SK-N-SH (cell line): ENCODE measurements around the gene AKT3. TPM values are rescaled to one million over a fixed set of nuclear protein-coding genes. Genes with fewer than 3 reads are reported as not detected.

Experiments used
- CTCF ChIA-PET: fragments of 300-600, 350-600 bp; formaldehyde crosslinking; extraction: SDS; loops from one replicate; lab custom pipeline; 2021; lab: Yijun Ruan, JAX
- POLR2A ChIA-PET: fragments of 350-600 bp; sonication (Branson Sonifier 250); formaldehyde crosslinking; extraction: SDS; loops from one replicate; lab custom pipeline; 2020; ENCODE audit warnings: antibody characterized with exemption, inconsistent platforms; lab: Yijun Ruan, JAX
- DNase-seq: peaks from one replicate; pipeline ENCODE4 v3.0.0; 2012
- H2AFZ ChIP-seq: fragments of 200-600 bp; sonication (generic); 2 replicates; pipeline ENCODE4 v1.8.1; 2016; ENCODE audit warnings: antibody characterized with exemption, mild to moderate bottlenecking, low read depth
- H3F3A ChIP-seq: fragments of 200-600 bp; sonication (generic); replicated peaks from 2 replicates; pipeline ENCODE3; 2016; ENCODE audit warnings: antibody characterized with exemption, mild to moderate bottlenecking; ENCODE audit not compliant: insufficient read depth
- H3K27ac ChIP-seq, 2 experiments: fragments of 200-500 bp in 1 of 2; fragments of 200-600 bp in 1 of 2; sonication (Bioruptor generic) in 1 of 2; sonication (generic), shearing (Covaris generic) in 1 of 2; 2 replicates each; pipeline versions ENCODE4 v1.5.1 to v1.6.1; 2014 to 2016; ENCODE audit warnings: low read depth in 2 of 2, inconsistent platforms in 1 of 2, low read length in 1 of 2, mild to moderate bottlenecking in 1 of 2, mixed read lengths in 1 of 2
- H3K27me3 ChIP-seq: fragments of 200-600 bp; sonication (generic), shearing (Covaris generic); 2 replicates; pipeline ENCODE4 v1.6.1; 2016; ENCODE audit warnings: mixed run types; ENCODE audit not compliant: insufficient read depth
- H3K36me3 ChIP-seq, 2 experiments: fragments of 200-500 bp in 1 of 2; fragments of 200-600 bp in 1 of 2; sonication (Bioruptor generic) in 1 of 2; sonication (generic) in 1 of 2; replicated peaks in 1 of 2; 2 replicates each; pipeline versions ENCODE3 to v1.5.1; 2014 to 2016; ENCODE audit warnings: low read length in 1 of 2, mild to moderate bottlenecking in 1 of 2; ENCODE audit not compliant: insufficient read depth in 2 of 2, control insufficient read depth in 1 of 2
- H3K4me1 ChIP-seq, 2 experiments: fragments of 200-500 bp in 1 of 2; fragments of 200-600 bp in 1 of 2; sonication (Bioruptor generic) in 1 of 2; sonication (generic), shearing (Covaris generic) in 1 of 2; 2 replicates each; pipeline versions ENCODE4 v1.5.1 to v1.6.1; 2014 to 2016; ENCODE audit warnings: low read depth in 1 of 2, low read length in 1 of 2, mixed run types in 1 of 2; ENCODE audit not compliant: insufficient read depth in 2 of 2, control insufficient read depth in 1 of 2
- H3K4me2 ChIP-seq: fragments of 200-600 bp; sonication (generic), shearing (Covaris generic); 2 replicates; pipeline ENCODE4 v1.6.1; 2017; ENCODE audit warnings: mixed run types
- H3K4me3 ChIP-seq, 2 experiments: fragments of 200-500 bp in 1 of 2; fragments of 200-600 bp in 1 of 2; sonication (Bioruptor generic) in 1 of 2; sonication (generic), shearing (Covaris generic) in 1 of 2; 2 replicates each; pipeline versions ENCODE4 v1.5.1 to v1.8.1; 2014 to 2016; ENCODE audit warnings: low read depth in 2 of 2, inconsistent platforms in 1 of 2, low read length in 1 of 2, mild to moderate bottlenecking in 1 of 2, mixed read lengths in 1 of 2, moderate library complexity in 1 of 2
- H3K79me2 ChIP-seq: fragments of 200-600 bp; sonication (generic); 2 replicates; pipeline ENCODE4 v1.8.1; 2017; ENCODE audit warnings: mild to moderate bottlenecking; ENCODE audit not compliant: insufficient read depth
- H3K9ac ChIP-seq: fragments of 200-600 bp; sonication (generic); 2 replicates; pipeline ENCODE4 v1.6.1; 2017; ENCODE audit warnings: mixed run types
- H3K9me2 ChIP-seq: fragments of 200-600 bp; sonication (generic); 2 replicates; pipeline ENCODE4 v1.6.1; 2017; ENCODE audit warnings: mixed run types
- H3K9me3 ChIP-seq: fragments of 200-600 bp; sonication (generic); 2 replicates; pipeline ENCODE4 v1.6.1; 2017; ENCODE audit warnings: mixed run types, mild to moderate bottlenecking, moderate library complexity
- H4K20me1 ChIP-seq: fragments of 200-600 bp; sonication (generic); 2 replicates; pipeline ENCODE4 v1.6.1; 2017; ENCODE audit warnings: mild to moderate bottlenecking, mixed run types; ENCODE audit not compliant: insufficient read depth
- EP300 ChIP-seq, 2 experiments: IDR thresholded peaks; 2 replicates each; pipeline versions ENCODE4 v1.4.0 to v1.6.1; 2012; ENCODE audit warnings: borderline replicate concordance in 1 of 2, low read depth in 1 of 2, low read length in 1 of 2
- EZH2phosphoT487 ChIP-seq: fragments of 200-600 bp; sonication (generic); IDR thresholded peaks from 2 replicates; pipeline ENCODE4 v1.6.1; 2017; ENCODE audit warnings: low read depth, mixed run types, mild to moderate bottlenecking, antibody characterized with exemption, moderate library complexity, borderline replicate concordance
- FOSL2 ChIP-seq: IDR thresholded peaks from 2 replicates; pipeline ENCODE4 v1.4.0; 2012; ENCODE audit warnings: low read depth, mild to moderate bottlenecking, moderate library complexity, borderline replicate concordance
- FOXJ3 ChIP-seq: sonication (generic); formaldehyde crosslinking; IDR thresholded peaks from 2 replicates; pipeline ENCODE4 v1.5.1; 2020; ENCODE audit warnings: mild to moderate bottlenecking, missing genetic modification reagents
- GATA2 ChIP-seq: sonication (generic); formaldehyde crosslinking; IDR thresholded peaks from 2 replicates; pipeline ENCODE4 v1.5.0; 2020; ENCODE audit warnings: mild to moderate bottlenecking, missing genetic modification reagents
- IRF3 ChIP-seq: fragments of 150-350 bp; IDR thresholded peaks from 2 replicates; pipeline ENCODE4 v1.6.1; 2016; ENCODE audit warnings: mild to moderate bottlenecking, low read depth, low read length
- MAX ChIP-seq: IDR thresholded peaks from 2 replicates; pipeline ENCODE4 v1.4.0; 2012; ENCODE audit warnings: low read depth
- MXI1 ChIP-seq: IDR thresholded peaks from 2 replicates; pipeline ENCODE4 v1.6.1; 2012; ENCODE audit warnings: mild to moderate bottlenecking, low read depth, low read length, improper control_type of control experiment
- PBX3 ChIP-seq: IDR thresholded peaks from 2 replicates; pipeline ENCODE4; 2012
- POLR2AphosphoS5 ChIP-seq: IDR thresholded peaks from 2 replicates; pipeline ENCODE4 v1.6.1; 2012; ENCODE audit warnings: low read depth, low read length
- REST ChIP-seq: IDR thresholded peaks from 2 replicates; pipeline ENCODE4 v1.6.1; 2012; ENCODE audit warnings: mild to moderate bottlenecking, low read depth, low read length, moderate library complexity
- RFX5 ChIP-seq: IDR thresholded peaks from 2 replicates; pipeline ENCODE4 v1.6.1; 2012; ENCODE audit warnings: mild to moderate bottlenecking, improper control_type of control experiment, low read length
- SMC3 ChIP-seq: IDR thresholded peaks from 2 replicates; pipeline ENCODE4 v1.6.1; 2012; ENCODE audit warnings: low read depth, low read length, improper control_type of control experiment
- TAF1 ChIP-seq: IDR thresholded peaks from 2 replicates; pipeline ENCODE4 v1.6.1; 2012; ENCODE audit warnings: low read depth, mild to moderate bottlenecking, low read length, moderate library complexity, borderline replicate concordance
- USF1 ChIP-seq: IDR thresholded peaks from 2 replicates; pipeline ENCODE4 v1.4.0; 2012; ENCODE audit warnings: low read depth, borderline replicate concordance
- YY1 ChIP-seq: IDR thresholded peaks from 2 replicates; pipeline ENCODE4 v1.4.0; 2012; ENCODE audit warnings: low read depth, mild to moderate bottlenecking
- ZBTB33 ChIP-seq: IDR thresholded peaks from 2 replicates; pipeline ENCODE4 v1.4.0; 2012; ENCODE audit warnings: low read depth, borderline replicate concordance
- WGBS: methylation state at CpG from one replicate; pipeline ENCODE4 v1.1.6; 2017; ENCODE audit warnings: low lambda C conversion rate; 5-methylcytosine and 5-hydroxymethylcytosine counted together
- polyA plus RNA-seq, 3 experiments: library from polyadenylated mRNA; depleted of rRNA; stranded (reverse); fragments of >200 nt; gene quantifications; 2 replicates each; pipeline ENCODE4 v1.2.3, GENCODE V29; 2012

AKT3 gene
- polyA plus RNA-seq, 1 of the 3 experiments (the other 2 are of a cell fraction), result 12.7 TPM

GRCh38 chr1:243481101-243481500 lies 368.9 kb downstream of the AKT3 start:
- Histone ChIP-seq H3K79me2 (no peaks in the 10 kb centered on the region), H2AFZ (no peak overlapping the region), H3F3A (no peaks in the 10 kb centered on the region), H3K27me3 (no peaks in the 10 kb centered on the region), H3K9me2 (no peaks in the 10 kb centered on the region), H3K4me1 (peaks cover 0 to 7% of the 10 kb centered on the region in 2 experiments; a peak in 1 of 4 replicates), H3K4me2 (no peak overlapping the region), H3K4me3 (no peak overlapping the region), H3K27ac (no peak overlapping the region), H3K36me3 (peaks cover 0 to 2% of the 10 kb centered on the region in 2 experiments), H4K20me1 (no peaks in the 10 kb centered on the region), H3K9me3 (no peaks in the 10 kb centered on the region)
- no peak for DNase-seq
- WGBS, result 99% methylated on average over 5 of the region's 5 CpGs
- TF ChIP-seq SMC3 (no peak), POLR2AphosphoS5 (no peak), EZH2phosphoT487 (no peak), FOXJ3 (no peak), MXI1 (no peak), ZBTB33 (no peak), RFX5 (no peak), IRF3 (no peak), EP300 (IDR thresholded peaks at IDR 0.05; ENCODE audit: borderline replicate concordance in 1 of 2, low read depth in 1 of 2, low read length in 1 of 2) (no peak)
- TF ChIP-seq, all 33 proteins: peak for 0
- no peak overlapping the region for H3K9ac ChIP-seq
- ChIA-PET CTCF (interaction anchor here (0.7 kb wide), 1 partner anchor 21 kb away, joined by 3 read pairs; no protein-coding TSS in a partner anchor), POLR2A (no interaction called here)

GRCh38 chr1:243477731-243478290 lies 372.2 kb downstream of the AKT3 start:
- Histone ChIP-seq H3K4me3 (no peak overlapping the region), H3K79me2 (no peaks in the 10 kb centered on the region), H3F3A (no peaks in the 10 kb centered on the region), H3K36me3 (peaks cover 0 to 6% of the 10 kb centered on the region in 2 experiments), H3K4me1 (peaks cover 0 to 6% of the 10 kb centered on the region in 2 experiments; a peak in 2 of 4 replicates), H3K27ac (no peak overlapping the region), H3K9ac (no peak overlapping the region), H3K27me3 (no peaks in the 10 kb centered on the region), H4K20me1 (no peaks in the 10 kb centered on the region), H2AFZ (no peak overlapping the region), H3K4me2 (no peak overlapping the region), H3K9me3 (no peaks in the 10 kb centered on the region), H3K9me2 (no peaks in the 10 kb centered on the region)
- ChIA-PET POLR2A (no interaction called here), CTCF (interaction anchor here (2.1 kb wide), 1 partner anchor 134 kb away, joined by 8 read pairs; no protein-coding TSS in a partner anchor)
- DNase-seq, result no peak
- WGBS, result 96% methylated on average over 7 of the region's 7 CpGs
- TF ChIP-seq MAX, result no peak
- TF ChIP-seq YY1, result no peak
- no peak for TF ChIP-seq MXI1
- no peak for TF ChIP-seq USF1
- TF ChIP-seq PBX3, result no peak
- no peak for TF ChIP-seq TAF1
- no peak for TF ChIP-seq GATA2 (CRISPR knock-in tag)
- TF ChIP-seq FOSL2, result no peak
- no peak for TF ChIP-seq EZH2phosphoT487
- TF ChIP-seq REST, result no peak
